ENCODE measurements around the gene ANKRD66. TPM values are rescaled to one million over a fixed set of nuclear protein-coding genes. Genes with fewer than 3 reads are reported as not detected.

ANKRD66 gene
- total RNA-seq, 2 donors from 2014 or later, result not detected

DNA sequence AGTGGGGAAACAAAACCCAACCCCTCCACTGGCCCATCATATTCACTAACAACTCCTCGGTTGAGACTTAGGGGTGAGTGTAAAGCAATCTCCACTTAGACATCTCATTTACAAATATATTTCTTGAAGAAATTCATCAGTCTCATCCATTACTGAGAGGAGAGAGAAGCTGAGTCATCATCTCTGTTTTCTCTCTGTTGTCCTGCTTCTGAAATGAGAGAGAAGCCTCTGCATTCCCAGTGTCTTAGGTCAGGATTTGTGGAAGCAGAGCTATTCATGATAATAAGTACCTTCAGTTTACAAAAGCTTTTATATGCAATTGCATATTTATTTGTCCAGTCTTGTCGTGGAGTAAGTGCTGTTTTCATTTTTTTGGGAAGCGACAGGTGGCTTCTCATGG is 47.3 kb downstream of the ANKRD66 start:
- DNase-seq (ENCODE audit: low spot score), result no peak
- Histone ChIP-seq H3K9me3 (no peaks in the 10 kb centered on the region), H3K36me3 (no peaks in the 10 kb centered on the region), H3K27ac (no peak overlapping the region), H3K4me3 (no peak overlapping the region), H3K4me1 (ENCODE audit: control insufficient read depth in 1 of 2, low read depth in 2 of 2) (no peaks in the 10 kb centered on the region), H3K27me3 (replicated peaks; ENCODE audit: insufficient read depth) (no peaks in the 10 kb centered on the region)
- ATAC-seq (ENCODE audit: insufficient number of reproducible peaks, low FRiP score, low read depth), result no peak
- TF ChIP-seq, protein P1, sequence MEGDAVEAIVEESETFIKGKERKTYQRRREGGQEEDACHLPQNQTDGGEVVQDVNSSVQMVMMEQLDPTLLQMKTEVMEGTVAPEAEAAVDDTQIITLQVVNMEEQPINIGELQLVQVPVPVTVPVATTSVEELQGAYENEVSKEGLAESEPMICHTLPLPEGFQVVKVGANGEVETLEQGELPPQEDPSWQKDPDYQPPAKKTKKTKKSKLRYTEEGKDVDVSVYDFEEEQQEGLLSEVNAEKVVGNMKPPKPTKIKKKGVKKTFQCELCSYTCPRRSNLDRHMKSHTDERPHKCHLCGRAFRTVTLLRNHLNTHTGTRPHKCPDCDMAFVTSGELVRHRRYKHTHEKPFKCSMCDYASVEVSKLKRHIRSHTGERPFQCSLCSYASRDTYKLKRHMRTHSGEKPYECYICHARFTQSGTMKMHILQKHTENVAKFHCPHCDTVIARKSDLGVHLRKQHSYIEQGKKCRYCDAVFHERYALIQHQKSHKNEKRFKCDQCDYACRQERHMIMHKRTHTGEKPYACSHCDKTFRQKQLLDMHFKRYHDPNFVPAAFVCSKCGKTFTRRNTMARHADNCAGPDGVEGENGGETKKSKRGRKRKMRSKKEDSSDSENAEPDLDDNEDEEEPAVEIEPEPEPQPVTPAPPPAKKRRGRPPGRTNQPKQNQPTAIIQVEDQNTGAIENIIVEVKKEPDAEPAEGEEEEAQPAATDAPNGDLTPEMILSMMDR (IDR thresholded peaks at IDR 0.05), result no peak

- Histone ChIP-seq H3K9me3 (no peaks in the 10 kb centered on the region), H3K4me1 (ENCODE audit: control insufficient read depth in 1 of 2, low read depth in 2 of 2) (no peaks in the 10 kb centered on the region), H3K27ac (no peak overlapping the region), H3K4me3 (no peak overlapping the region), H3K27me3 (replicated peaks; ENCODE audit: insufficient read depth) (no peaks in the 10 kb centered on the region), H3K36me3 (no peaks in the 10 kb centered on the region)
- ATAC-seq (ENCODE audit: insufficient number of reproducible peaks, low FRiP score, low read depth) (no peak), DNase-seq (ENCODE audit: low spot score) (no peak)
- TF ChIP-seq, protein P1 (IDR thresholded peaks at IDR 0.05), result no peak
These were observed 49.1 kb downstream of the ANKRD66 start for GRCh38 chr6:46795816-46796215.

DNA sequence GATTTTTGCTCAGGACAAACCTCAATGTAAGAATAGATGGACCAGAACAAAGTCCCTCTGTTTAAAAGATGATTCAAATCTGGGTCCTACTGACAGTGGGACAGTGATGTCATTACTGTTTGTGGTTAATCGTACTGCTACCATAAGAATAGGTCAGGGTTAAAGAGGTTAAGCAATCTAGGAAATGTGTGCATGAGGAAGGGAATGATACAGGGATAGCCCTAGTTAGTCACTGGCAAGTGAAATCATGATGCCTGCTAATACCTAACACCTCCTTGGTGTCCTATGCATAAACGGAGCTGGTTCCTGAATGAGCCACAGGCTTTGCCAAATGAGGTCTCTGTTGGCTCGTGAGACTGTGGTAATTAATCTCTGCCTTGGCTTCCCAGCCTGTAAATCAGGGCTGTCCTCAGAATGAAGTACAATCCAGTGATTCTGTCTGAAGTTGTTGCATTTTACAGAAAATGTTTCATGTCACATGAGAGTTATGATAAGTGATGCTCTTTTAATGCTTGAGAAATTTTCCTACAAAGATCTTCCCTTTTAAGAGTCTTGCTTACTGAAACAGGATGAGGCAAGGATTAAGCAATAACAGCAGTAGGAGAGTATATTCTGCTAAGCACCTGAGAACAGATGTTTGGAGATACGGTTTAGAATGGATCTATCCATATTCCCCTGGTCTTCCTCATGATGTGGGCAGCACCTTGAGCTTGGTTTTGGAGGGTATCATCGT is 50.3 kb downstream of the ANKRD66 start:
- Histone ChIP-seq H3K4me1 (ENCODE audit: control insufficient read depth in 1 of 2, low read depth in 2 of 2) (no peaks in the 10 kb centered on the region), H3K4me3 (no peak overlapping the region), H3K9me3 (no peaks in the 10 kb centered on the region), H3K27me3 (replicated peaks; ENCODE audit: insufficient read depth) (no peaks in the 10 kb centered on the region), H3K27ac (no peak overlapping the region), H3K36me3 (no peaks in the 10 kb centered on the region)
- ATAC-seq (ENCODE audit: insufficient number of reproducible peaks, low FRiP score, low read depth) (no peak), DNase-seq (ENCODE audit: low spot score) (no peak)
- TF ChIP-seq, protein P1 (IDR thresholded peaks at IDR 0.05), result no peak

DNA sequence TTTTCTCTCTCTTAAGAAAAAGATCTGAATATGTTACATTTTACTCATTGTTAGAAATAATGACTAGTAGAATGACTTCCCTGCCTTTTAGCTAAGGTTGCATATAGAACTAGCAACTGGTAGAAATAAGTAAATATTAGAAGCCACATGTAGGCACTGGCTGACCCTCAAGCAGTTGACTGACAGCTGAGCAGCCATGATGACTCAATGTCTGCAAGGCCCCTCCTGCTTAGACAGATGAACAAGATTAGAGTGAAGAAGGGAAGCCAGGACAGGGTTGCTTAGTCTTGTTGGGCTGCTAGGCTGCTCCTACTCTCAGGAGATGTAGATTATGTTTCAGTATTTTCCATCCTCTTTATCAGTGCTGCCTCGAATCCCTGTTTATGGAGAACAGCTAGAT is 52.9 kb downstream of the ANKRD66 start:
- no peaks in the 10 kb centered on the region for H3K27me3 ChIP-seq (replicated peaks; ENCODE audit: insufficient read depth)
- no peaks in the 10 kb centered on the region for H3K4me1 ChIP-seq (ENCODE audit: control insufficient read depth in 1 of 2, low read depth in 2 of 2)
- ATAC-seq (ENCODE audit: insufficient number of reproducible peaks, low FRiP score, low read depth) (no peak), DNase-seq (ENCODE audit: low spot score) (no peak)
- H3K9me3 ChIP-seq, result no peaks in the 10 kb centered on the region
- no peak overlapping the region for H3K4me3 ChIP-seq
- no peak overlapping the region for H3K27ac ChIP-seq
- TF ChIP-seq, protein P1 (IDR thresholded peaks at IDR 0.05), result no peak
- no peaks in the 10 kb centered on the region for H3K36me3 ChIP-seq

- TF ChIP-seq, protein P1 (IDR thresholded peaks at IDR 0.05), result no peak
- H3K9me3 ChIP-seq, result no peaks in the 10 kb centered on the region
- no peak overlapping the region for H3K4me3 ChIP-seq
- H3K27me3 ChIP-seq (replicated peaks; ENCODE audit: insufficient read depth), result no peaks in the 10 kb centered on the region
- ATAC-seq (ENCODE audit: insufficient number of reproducible peaks, low FRiP score, low read depth) (no peak), DNase-seq (ENCODE audit: low spot score) (no peak)
- H3K27ac ChIP-seq, result no peak overlapping the region
- no peaks in the 10 kb centered on the region for H3K4me1 ChIP-seq (ENCODE audit: control insufficient read depth in 1 of 2, low read depth in 2 of 2)
- H3K36me3 ChIP-seq, result no peaks in the 10 kb centered on the region
These were observed 62.1 kb downstream of the ANKRD66 start for GRCh38 chr6:46808806-46809205.

Other genes with a start within 250 kb of the ANKRD66 start
- 1 to 10 TPM in 1 of 2 donors, under 1 TPM in 1; 0.68 to 1.1 TPM for gene CYP39A1, start 94.1 kb upstream of the ANKRD66 start, total RNA-seq
- gene SLC25A27, start 94.0 kb upstream of the ANKRD66 start, total RNA-seq, result 10 to 100 TPM; 44.4 to 52.8 TPM
- 1 to 10 TPM; 1.8 TPM for gene TDRD6, start 59.0 kb upstream of the ANKRD66 start, total RNA-seq
- under 1 TPM; 0.27 to 0.56 TPM for gene PLA2G7, start 11.6 kb upstream of the ANKRD66 start, total RNA-seq
- not detected for gene MEP1A, start 46.5 kb downstream of the ANKRD66 start, total RNA-seq
- 10 to 100 TPM; 13.5 to 18.1 TPM for gene ADGRF5, start 175.0 kb downstream of the ANKRD66 start, total RNA-seq